ENCODE results near the gene TMEM33.

The TMEM33 gene

GRCh38 chr4:42008011-42008786 lies 73.0 kb downstream of the TMEM33 start:
- DNase-seq: no peak

Data from central memory CD4-positive, alpha-beta T cell (primary cell).